DOHH2 (cell line): Measurements from ENCODE around the gene NOP56.
A peak's percentile ranks its signal among the peaks of the same experiment; 100 is the strongest.

ENCODE experiments used
- H3F3A ChIP-seq: fragments of 200-600 bp; sonication (generic), shearing (Covaris generic); 2 replicates; pipeline ENCODE4 v1.6.0; 2016; ENCODE audit warnings: antibody characterized with exemption, mild to moderate bottlenecking; ENCODE audit not compliant: control insufficient read depth, insufficient read depth
- H3K27ac ChIP-seq: fragments of 200-600 bp; sonication (generic); 2 replicates; pipeline ENCODE4 v1.5.1; 2014; ENCODE audit warnings: low read depth, mild to moderate bottlenecking, low read length, moderate library complexity
- H3K27me3 ChIP-seq: fragments of 200-600 bp; sonication (generic); 2 replicates; pipeline ENCODE4 v1.6.1; 2014; ENCODE audit warnings: mild to moderate bottlenecking, low read length, mixed read lengths; ENCODE audit not compliant: control insufficient read depth
- H3K36me3 ChIP-seq: fragments of 200-600 bp; sonication (generic); 2 replicates; pipeline ENCODE4 v1.6.1; 2014; ENCODE audit warnings: mild to moderate bottlenecking, low read length, moderate library complexity, mixed read lengths; ENCODE audit not compliant: control insufficient read depth
- H3K4me1 ChIP-seq: fragments of 200-600 bp; sonication (generic); 2 replicates; pipeline ENCODE4 v1.6.1; 2014; ENCODE audit warnings: mild to moderate bottlenecking, low read length, mixed read lengths; ENCODE audit not compliant: control insufficient read depth
- H3K4me2 ChIP-seq: fragments of 200-600 bp; sonication (generic); 2 replicates; pipeline ENCODE4 v1.6.0; 2014; ENCODE audit warnings: mild to moderate bottlenecking, low read length, moderate library complexity
- H3K4me3 ChIP-seq: fragments of 200-600 bp; sonication (generic); 2 replicates; pipeline ENCODE4 v1.5.1; 2014; ENCODE audit warnings: mild to moderate bottlenecking, low read length, mixed read lengths
- H3K79me2 ChIP-seq: fragments of 200-600 bp; sonication (generic); 2 replicates; pipeline ENCODE4 v1.6.1; 2014; ENCODE audit warnings: mild to moderate bottlenecking, low read length, mixed read lengths; ENCODE audit not compliant: control insufficient read depth
- H3K9me2 ChIP-seq: fragments of 200-600 bp; sonication (generic); replicated peaks from 2 replicates; pipeline ENCODE4 v1.6.1; 2014; ENCODE audit warnings: mild to moderate bottlenecking, low read length, mixed read lengths; ENCODE audit not compliant: control insufficient read depth
- H3K9me3 ChIP-seq: fragments of 200-600 bp; sonication (generic); 2 replicates; pipeline ENCODE4 v1.6.1; 2014; ENCODE audit warnings: antibody characterized with exemption, low read length, mixed read lengths; ENCODE audit not compliant: control insufficient read depth, insufficient read depth
- H4K20me1 ChIP-seq: fragments of 200-600 bp; sonication (generic); 2 replicates; pipeline ENCODE4 v1.6.0; 2014; ENCODE audit warnings: low read depth, mild to moderate bottlenecking, antibody characterized with exemption, low read length, moderate library complexity; ENCODE audit not compliant: control insufficient read depth, insufficient read depth
- EZH2phosphoT487 ChIP-seq: fragments of 200-600 bp; sonication (generic); IDR thresholded peaks from 2 replicates; pipeline ENCODE4 v1.6.1; 2017; ENCODE audit warnings: borderline replicate concordance, mild to moderate bottlenecking, antibody characterized with exemption, low read length, moderate library complexity, mixed read lengths
- TF ChIP-seq, protein P1 (sequence below): fragments of 200-600 bp; sonication (generic); IDR thresholded peaks from one replicate; pipeline ENCODE4 v1.5.1; 2014; ENCODE audit warnings: antibody characterized with exemption, mild to moderate bottlenecking, low read depth, low read length; ENCODE audit not compliant: poor library complexity, severe bottlenecking

NOP56 gene

DNA sequence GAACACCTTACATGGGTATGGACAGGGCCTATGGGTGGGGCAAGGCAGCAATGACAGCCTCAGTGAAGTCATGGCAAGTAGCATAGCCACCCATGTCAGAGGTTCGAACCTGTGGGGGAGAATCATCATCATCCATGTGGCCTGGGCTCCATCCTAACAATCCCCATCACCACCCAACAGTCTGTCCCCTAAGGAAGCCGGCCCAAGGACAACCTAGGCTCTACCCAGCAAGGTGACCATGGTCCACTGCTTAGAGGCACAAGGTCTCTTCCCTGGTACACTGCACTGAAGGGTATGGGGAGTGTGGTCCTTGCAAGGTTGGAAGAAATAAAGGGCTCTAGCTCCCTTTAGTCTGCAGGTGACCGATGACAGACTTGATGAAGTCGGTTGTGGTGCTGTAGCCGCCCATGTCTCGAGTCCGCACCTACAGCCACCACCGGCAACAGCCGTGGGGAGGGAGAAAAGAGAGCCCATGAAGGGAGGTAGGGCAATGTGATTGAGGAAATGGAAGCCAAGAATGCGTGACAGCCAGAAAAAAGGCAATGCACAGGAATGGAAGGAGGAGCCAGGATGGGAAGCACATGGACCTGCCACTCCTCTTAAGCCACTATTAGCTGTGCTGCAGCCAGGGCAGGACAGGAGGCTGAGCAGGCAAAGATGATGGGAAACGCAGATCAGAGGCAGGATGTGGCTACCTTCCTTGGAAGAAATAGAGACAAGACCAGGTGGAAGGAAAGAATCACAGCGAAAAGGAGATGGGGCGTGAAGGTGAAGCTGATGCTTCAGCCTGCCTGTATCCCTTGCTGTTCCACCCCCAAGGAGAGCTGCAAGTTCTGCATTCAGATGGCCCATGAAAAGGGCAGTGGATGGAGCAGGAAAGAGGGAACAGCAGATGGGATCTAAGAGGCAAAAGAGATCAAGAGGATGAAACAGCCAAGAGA is 6.3 kb downstream of the NOP56 start:
- Histone ChIP-seq H3F3A (peaks cover 81% of the 10 kb centered on the region), H3K9me3 (no peaks in the 10 kb centered on the region), H3K79me2 (peaks cover 45% of the 10 kb centered on the region), H3K9me2 (no peaks in the 10 kb centered on the region), H3K36me3 (peaks cover 91% of the 10 kb centered on the region), H4K20me1 (peaks cover 29% of the 10 kb centered on the region), H3K27me3 (no peaks in the 10 kb centered on the region), H3K4me3 (no peak overlapping the region), H3K4me2 (no peak overlapping the region), H3K27ac (no peak overlapping the region), H3K4me1 (peaks cover 26% of the 10 kb centered on the region)
- TF ChIP-seq EZH2phosphoT487: no peak
- TF ChIP-seq, protein P1, sequence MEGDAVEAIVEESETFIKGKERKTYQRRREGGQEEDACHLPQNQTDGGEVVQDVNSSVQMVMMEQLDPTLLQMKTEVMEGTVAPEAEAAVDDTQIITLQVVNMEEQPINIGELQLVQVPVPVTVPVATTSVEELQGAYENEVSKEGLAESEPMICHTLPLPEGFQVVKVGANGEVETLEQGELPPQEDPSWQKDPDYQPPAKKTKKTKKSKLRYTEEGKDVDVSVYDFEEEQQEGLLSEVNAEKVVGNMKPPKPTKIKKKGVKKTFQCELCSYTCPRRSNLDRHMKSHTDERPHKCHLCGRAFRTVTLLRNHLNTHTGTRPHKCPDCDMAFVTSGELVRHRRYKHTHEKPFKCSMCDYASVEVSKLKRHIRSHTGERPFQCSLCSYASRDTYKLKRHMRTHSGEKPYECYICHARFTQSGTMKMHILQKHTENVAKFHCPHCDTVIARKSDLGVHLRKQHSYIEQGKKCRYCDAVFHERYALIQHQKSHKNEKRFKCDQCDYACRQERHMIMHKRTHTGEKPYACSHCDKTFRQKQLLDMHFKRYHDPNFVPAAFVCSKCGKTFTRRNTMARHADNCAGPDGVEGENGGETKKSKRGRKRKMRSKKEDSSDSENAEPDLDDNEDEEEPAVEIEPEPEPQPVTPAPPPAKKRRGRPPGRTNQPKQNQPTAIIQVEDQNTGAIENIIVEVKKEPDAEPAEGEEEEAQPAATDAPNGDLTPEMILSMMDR: no peak

DNA sequence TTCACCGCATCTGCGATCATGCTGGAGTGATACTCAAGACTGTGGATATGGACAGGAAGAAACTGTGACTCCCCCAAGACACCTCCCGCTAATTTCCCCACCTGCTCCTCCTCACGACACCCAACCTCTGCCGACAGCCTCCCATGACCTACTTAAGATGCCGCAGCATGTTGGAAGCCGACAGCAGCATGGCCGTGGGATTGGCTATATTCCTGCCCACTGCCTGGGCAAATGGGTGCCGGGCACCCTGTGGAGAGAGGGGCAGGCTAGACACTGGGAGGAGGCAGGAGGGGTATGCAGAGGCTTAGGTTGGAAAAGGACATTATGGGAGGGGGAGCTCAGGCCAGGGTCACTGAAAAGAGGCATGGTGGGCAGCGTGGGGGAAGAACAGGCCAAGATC is 7.1 kb downstream of the NOP56 start:
- Histone ChIP-seq H3K4me3 (no peak overlapping the region), H3K27ac (no peak overlapping the region), H3F3A (peaks cover 72% of the 10 kb centered on the region), H3K36me3 (peaks cover 84% of the 10 kb centered on the region), H3K4me1 (peaks cover 21% of the 10 kb centered on the region), H3K4me2 (no peak overlapping the region), H3K27me3 (no peaks in the 10 kb centered on the region), H3K9me3 (no peaks in the 10 kb centered on the region), H3K79me2 (peaks cover 45% of the 10 kb centered on the region), H3K9me2 (no peaks in the 10 kb centered on the region), H4K20me1 (peaks cover 20% of the 10 kb centered on the region)
- TF ChIP-seq, protein P1: no peak
- TF ChIP-seq EZH2phosphoT487: no peak

DNA sequence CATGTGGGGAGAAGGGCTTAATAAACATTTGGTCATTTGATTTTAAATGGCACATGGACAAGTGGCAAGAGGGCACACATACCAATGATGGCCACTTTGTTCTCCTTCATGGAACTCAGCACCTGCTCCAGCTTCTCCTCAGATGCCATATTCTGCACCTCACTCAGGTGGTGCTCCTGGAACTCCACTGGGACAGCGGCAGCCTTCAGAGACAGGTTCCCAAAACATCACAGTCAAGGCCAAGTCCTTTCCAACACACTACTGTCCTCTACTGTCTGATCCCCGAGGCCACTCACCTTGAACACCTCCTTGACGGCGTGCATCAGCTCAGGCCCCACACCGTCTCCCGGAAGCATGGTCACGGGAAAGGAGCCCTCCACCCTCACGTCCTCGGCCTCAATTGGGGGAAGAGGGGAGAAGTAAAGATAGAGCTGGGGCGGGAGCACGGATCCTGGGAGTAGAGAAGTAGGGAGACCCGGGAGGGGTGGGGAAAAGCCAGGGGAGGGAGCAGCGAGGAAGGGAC is 11.0 kb downstream of the NOP56 start:
- TF ChIP-seq EZH2phosphoT487: no peak
- TF ChIP-seq, protein P1: no peak
- H3K27me3 ChIP-seq: no peaks in the 10 kb centered on the region
- H3K9me2 ChIP-seq: no peaks in the 10 kb centered on the region
- peaks cover 21% of the 10 kb centered on the region for H3K4me1 ChIP-seq
- peak overlapping the region; percentile 75 for H3K4me2 ChIP-seq
- H3K27ac ChIP-seq: peak overlapping the region; percentile 61; the same call in 1 of the 2 replicates
- no peaks in the 10 kb centered on the region for H3K9me3 ChIP-seq
- H3K36me3 ChIP-seq: peaks cover 45% of the 10 kb centered on the region
- H3K4me3 ChIP-seq: peak overlapping the region; percentile 98
- H3K79me2 ChIP-seq: peaks cover 32% of the 10 kb centered on the region
- H4K20me1 ChIP-seq: no peaks in the 10 kb centered on the region
- peaks cover 34% of the 10 kb centered on the region for H3F3A ChIP-seq
